Muscle of back (tissue), 11 donors: ENCODE measurements around the gene DLGAP4. TPM values are rescaled to one million over a fixed set of nuclear protein-coding genes. Genes with fewer than 3 reads are reported as not detected.
A peak's percentile ranks its signal among the peaks of the same experiment; 100 is the strongest.

Experiments used
- DNase-seq, 3 donors: peaks; one replicate each; pipeline versions ENCODE4 v3.0.0 to v3.0.0-alpha.2; 2013
- polyA plus RNA-seq, 10 donors: library from polyadenylated mRNA; unstranded; fragments of 120-200 nt; gene quantifications; one replicate each; pipeline ENCODE4 v1.2.1, GENCODE V29; 2013; ENCODE audit not compliant: insufficient read length in 10 of 10

The DLGAP4 gene
- polyA plus RNA-seq, 10 donors = 45.1 to 60.9 (median 53.8) TPM

DNA sequence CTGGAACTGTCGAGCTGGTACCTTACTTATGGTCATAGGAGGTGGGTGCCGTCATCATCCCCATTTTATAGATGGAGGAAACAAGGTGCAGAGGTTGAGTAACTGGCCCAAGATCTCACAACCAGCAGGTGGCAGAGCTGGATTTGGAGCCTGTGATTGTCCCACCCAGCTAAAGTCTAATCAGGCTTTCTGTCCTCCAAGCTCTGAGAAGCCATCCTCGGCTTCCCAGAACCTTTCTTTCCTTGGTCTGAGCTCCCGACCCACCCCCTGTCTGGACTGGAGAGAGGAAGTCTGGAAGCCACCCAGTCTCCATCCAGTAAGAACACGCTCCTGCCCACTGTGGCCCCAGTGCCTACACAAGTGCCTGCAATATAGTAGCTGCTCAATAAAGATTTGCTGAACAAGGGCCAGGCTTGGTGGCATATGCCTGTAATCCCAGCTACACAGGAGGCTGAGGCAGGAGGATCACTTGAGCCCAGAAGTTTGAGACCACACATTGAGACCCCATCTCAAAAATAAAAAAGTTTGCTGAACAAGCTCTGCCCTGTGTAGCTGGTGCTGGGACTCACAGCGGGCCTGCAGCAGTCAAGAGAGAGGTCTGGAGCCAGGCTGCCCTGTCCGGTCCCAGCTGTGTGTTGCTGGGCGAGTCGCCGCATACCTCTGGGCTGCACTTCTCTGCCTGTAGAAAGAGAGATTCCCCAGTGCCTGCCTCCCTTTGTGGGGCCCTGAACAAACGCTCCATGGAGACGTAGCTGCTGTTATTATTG is 32.5 kb upstream of the DLGAP4 start:
- DNase-seq = peak in 1 of 3 donors; percentile 27

DNA sequence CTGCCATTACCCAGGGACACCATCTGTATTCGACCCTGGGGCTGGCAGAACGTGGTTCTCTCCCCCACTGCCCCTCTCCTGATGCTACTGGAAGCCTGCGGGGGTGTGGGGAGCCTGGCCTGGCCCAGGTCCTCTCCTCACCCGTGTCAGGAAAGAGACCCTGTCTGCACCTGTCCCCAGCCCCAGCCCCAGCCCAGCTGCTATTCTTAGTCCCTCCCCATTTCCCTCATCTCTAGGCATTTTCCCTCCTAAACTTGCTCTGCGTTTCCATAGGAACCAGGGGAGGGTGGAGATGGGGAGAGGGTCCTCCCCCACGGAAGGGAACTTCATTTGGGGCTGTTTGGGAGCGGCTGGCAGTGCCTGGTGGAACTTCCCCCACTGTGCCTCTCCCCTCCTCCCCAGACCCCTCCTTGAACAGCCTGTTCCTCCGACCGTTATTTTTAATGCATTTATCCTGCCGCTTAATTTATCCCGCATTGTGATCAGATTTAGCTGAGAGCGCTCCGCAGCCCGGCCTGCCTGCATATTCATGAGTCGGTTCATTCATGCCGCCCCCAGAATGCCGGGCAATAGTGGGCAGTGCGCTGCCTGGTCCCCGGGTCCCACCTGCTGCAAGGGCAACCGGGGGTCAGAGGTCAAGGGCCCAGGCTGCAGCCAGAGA is 31.8 kb upstream of the DLGAP4 start:
- DNase-seq = no peak

GRCh38 chr20:36275011-36275410 is 31.1 kb upstream of the DLGAP4 start:
- no peak for DNase-seq

GRCh38 chr20:36275441-36276189 is 30.5 kb upstream of the DLGAP4 start:
- DNase-seq = no peak

GRCh38 chr20:36277546-36277945 is 28.6 kb upstream of the DLGAP4 start:
- no peak for DNase-seq

DNA sequence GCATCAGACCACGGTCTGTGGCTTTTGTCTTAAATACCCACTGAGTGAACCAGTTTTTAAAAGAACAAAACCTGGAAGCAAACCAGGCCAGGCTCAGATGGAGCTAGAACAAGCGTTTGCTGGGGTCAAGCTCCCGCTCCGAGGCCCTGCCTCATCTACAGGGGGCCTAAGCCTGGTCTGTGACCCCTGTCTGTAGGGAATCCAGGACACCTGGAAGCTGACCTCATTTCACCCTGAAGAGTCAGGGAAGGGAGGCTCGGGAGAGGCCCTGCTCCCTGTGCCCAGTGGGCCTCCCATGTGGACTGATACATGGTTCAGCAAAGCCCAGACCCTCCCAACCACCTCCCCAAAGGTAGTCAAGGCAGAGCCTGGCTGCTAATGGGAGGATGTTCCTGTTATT is 26.8 kb upstream of the DLGAP4 start:
- DNase-seq = no peak

GRCh38 chr20:36279776-36280175 is 26.4 kb upstream of the DLGAP4 start:
- no peak for DNase-seq

- no peak for DNase-seq
Observed at GRCh38 chr20:36281785-36282380, 24.3 kb upstream of the DLGAP4 start.

GRCh38 chr20:36284751-36285150 is 21.4 kb upstream of the DLGAP4 start:
- no peak for DNase-seq

DNA sequence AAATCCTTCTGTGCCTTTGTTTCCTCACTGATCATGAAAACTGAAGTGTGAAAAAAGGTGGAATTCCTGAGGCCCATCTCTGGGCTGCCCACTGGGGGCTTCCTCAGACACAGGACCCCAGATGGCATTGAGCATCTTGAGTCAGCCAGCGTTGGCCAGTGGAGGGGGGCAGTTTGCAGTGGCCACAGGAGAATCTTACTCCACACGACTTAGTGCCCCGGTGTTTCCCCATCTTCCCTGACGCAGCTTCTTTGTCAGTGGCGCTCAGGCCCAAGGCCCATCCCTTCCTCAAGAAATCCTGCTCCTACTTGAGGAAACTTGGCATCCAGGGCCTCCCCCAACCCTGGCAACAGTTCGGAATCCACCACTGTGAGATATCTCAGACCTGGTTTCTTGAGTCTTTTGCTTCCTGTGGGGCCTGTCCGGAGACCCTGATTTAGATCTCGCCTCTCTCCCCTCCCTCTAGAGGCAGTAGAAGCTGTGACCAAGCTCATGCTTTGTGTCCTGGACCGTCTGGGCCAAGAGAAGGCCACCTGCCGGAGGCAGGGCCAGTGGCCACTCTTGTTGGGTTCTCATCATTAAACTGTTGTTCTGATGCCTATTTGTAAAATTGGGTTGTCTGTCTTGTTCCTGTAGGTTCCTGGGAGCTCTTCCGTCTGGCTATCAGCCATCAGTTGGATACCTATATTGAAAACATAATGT is 20.2 kb upstream of the DLGAP4 start:
- no peak for DNase-seq

GRCh38 chr20:36297656-36298055 is 8.5 kb upstream of the DLGAP4 start:
- DNase-seq = no peak

DNA sequence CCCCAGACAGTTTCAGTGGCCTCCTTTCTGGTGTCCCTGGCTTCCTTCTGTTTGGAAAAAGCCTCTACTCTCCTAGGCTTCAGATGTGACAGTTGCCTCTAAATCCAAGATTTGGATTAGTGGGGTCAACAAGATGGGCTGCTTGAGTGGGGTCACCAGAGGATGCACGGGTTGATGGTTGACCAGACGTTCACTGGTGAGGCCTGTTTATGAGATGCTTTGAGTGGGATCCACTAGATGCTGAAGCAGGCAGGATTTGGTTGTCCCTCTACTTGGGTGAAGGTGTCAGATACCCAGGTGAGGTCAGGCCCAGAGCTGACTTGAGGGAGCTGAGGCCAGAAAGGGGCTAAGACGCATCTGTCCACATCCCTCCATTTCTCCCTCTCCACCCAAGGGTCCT is 8.1 kb upstream of the DLGAP4 start:
- DNase-seq = no peak

- DNase-seq = no peak
Observed at GRCh38 chr20:36298795-36299339, 7.3 kb upstream of the DLGAP4 start.

DNA sequence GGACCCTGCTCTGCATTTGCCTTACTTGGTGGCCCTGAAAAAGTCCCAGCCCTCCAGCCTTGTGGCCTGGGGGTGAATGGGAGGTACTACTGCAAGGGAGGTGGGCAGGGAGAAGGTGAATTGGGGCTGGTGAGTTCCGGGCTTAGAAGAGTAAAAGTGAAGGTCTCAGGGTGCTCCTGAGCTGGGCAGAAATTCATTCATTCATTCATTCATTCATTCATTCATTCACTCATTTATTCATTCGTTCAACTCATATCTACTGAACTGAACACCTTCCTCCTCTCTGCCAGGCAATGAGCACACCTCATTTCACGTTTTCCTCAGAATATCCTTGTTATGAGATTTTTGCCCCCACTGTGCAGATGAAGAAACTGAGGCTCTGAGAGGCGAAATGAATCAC is 6.7 kb upstream of the DLGAP4 start:
- DNase-seq = no peak

DNA sequence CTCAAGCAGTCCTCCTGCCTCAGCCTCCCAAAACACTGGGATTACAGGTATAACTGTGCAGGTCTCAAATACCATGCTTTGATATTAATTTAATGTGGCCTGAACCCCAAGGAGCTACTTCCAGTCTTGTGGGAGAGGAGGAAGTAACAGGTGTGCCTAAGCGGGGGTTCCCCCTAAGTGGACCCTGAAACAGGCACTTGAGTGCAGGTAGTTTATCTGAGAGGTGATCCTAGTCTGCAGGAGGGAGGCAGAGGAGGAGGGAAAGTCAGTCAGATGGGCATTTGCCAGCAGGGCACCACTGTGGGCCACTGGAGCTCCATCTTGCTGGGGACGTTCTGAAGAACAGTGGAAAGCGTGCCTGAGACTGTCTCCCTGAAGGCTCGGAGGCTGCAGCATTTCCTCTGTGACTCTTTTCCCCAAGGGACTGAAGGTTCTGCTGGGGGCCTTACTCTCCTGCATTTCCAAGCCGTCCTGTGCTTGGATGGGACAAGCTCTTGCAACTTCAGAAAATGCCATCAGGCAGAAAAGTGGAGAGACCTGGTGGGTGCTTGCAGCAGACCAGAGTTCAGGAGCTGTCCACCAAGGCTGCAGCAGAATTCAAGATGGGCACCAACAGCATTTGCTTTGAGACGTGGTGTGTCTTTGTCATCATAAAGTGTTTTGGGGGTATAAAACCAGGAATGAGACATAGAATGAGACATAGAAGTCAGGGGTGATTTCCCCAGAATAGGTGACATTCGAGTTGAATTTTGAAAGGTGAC is 4.6 kb upstream of the DLGAP4 start:
- no peak for DNase-seq

- no peak for DNase-seq
Observed at GRCh38 chr20:36303020-36303595, 3.0 kb upstream of the DLGAP4 start.

DNA sequence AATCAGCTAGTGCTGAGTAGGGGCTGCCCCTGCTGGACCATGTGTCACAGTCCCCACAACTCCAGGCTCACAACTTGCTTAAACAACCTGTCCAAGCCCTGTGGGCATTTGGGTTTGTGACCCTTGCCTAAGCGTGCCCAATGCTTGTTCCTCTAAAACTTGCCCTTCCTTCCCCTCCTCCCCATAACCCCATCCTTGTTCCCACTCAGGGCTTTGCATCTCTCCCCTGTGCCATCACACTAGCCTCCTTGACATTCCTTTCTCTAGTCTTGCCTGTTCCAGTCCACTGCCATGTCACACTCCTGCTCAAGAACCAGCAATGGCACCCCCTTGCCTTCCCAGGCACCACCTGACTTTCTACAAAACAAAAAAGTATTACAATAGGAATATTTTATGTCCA is 2.3 kb upstream of the DLGAP4 start:
- no peak for DNase-seq

DNA sequence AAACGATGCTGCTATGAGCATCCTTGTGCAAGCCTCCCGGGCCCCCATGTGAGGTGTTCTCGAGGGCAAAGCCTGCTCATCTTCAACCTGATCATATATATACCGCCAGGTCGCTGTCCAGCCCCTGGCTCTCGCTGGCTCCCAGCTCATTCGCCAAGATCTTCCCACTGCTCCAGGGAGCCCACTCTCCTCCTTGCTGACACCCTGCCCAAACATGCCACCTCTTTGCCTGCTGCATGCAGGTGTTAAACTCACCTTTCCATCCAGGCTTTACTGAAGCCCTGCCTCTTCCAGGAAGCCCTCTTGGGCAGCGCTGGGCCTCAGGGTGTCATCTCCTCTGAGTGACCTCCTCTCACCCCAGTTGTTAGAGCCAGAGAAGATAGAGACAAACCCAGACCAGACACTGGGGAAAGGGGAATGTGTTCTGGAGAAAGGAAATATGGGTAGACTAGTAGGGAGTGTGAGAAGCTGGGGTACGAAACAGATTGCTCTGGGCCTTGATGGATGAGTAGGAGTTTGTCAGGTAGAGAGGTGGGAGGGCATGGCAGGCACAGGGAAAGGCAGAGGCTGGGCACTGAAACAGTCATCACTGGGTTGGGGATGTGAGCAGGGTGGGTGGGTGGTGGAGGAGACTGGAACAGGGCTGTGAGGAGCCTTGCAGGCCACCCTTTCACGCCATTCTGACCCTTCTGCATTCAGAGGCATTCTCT is 1.2 kb upstream of the DLGAP4 start:
- DNase-seq = no peak

DNA sequence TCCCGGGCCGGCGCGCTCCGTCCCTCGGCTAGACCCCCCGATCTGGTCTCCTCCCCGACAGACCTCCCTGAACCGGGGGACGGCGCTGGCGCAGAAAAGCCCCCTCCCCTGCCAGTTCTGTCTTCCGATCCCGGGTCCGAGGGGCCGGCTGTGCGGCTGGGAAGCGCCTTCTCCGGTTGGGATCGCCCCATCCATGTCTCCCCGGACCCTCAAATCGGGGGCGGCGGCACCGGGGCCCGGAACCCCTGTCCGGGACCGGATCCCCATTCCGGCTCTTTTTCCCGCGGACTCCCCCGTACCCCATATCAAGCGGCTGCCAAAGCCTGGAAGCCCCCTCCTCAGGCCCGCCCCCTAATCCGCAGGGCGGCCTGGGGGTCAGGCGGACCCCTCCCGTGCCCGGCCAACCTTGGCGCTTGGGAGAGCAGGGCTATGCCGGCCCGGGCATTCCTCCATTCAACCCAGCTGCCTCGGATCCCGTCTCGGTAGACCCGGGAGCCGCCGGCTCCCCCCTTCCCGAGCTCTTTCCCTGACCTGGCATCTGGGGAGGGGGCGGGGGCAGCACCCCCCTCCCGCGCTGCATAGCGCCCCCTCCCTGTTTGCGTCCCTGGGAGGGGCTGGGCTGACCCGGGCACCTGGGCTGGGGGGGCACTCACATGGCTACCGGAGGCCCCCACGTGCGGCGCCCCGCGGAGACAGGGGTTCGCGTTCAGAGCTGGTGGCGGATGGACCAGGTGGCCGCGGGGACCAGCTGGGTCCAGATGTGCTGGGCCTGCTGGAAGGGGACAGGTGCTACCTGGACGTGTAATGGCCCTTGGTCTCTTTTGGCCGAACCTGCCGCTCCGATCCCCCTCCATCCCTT is 643 bp downstream of the DLGAP4 start:
- no peak for DNase-seq
